RWPE1 (cell line): ENCODE measurements around the gene DAND5.
A peak's percentile ranks its signal among the peaks of the same experiment; 100 is the strongest.

Source experiments
- CTCF ChIA-PET: fragments of 350-600 bp; sonication (Branson Sonifier 250); formaldehyde crosslinking; extraction: SDS; loops from one replicate; lab custom pipeline; 2021; lab: Yijun Ruan, JAX
- POLR2A ChIA-PET: fragments of 400-600 bp; formaldehyde crosslinking; extraction: SDS; loops from one replicate; lab custom pipeline; 2020; ENCODE audit warnings: antibody characterized with exemption; ENCODE audit not compliant: low non-redundant PET; lab: Yijun Ruan, JAX
- DNase-seq: peaks from one replicate; pipeline ENCODE4 v3.0.0; 2012; ENCODE audit warnings: low spot score
- H3K27ac ChIP-seq: fragments of 450-650 bp; 2 replicates; pipeline ENCODE4 v1.5.1; 2017
- TF ChIP-seq, protein P1 (sequence below): fragments of 450-650 bp; conservative IDR thresholded peaks from 2 replicates; pipeline ENCODE4 v1.5.1; 2017; ENCODE audit warnings: low read depth, mild to moderate bottlenecking

The DAND5 gene

DNA sequence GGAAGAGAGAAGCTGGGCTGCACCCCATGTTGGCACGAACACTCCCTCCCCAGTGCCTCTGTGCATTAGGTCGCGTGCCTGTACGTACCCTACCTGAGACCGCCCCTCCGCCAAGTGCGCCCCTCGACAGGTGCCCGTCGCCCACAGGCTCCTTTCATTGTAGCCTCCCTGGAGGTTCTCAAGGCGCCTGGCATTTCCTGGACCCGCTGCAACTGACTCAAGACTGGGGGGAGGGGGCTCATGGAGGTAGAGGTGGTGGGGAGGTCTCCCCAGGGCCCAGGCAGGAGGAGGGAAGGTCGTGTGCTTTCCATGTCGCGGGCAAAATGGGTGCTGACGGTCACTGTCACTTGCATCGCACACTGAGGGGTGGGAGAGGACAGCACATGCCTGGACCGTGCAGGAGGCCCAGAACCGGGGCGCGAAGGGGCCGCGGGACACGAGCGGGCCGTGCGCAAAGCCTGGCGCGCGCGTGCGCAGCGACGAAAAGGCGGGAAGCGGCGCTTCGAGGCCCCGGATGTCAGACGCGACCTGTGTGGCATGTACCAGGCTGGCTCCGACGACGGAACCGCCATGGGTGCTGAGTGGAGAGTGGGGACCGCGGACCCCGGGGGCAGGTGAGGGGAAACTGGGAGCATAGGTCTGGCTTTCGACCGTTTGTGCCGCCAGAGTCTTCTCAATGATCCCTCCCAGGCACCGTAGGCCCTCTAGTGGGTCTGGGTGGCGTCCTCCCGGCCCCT is 42.4 kb downstream of the DAND5 start:
- POLR2A ChIA-PET: interaction anchor here (0.6 kb wide), 2 partner anchors 12 to 14 kb away, joined by 3 to 5 read pairs; no protein-coding TSS in a partner anchor
- DNase-seq: no peak
- CTCF ChIA-PET: interaction anchor here (1.7 kb wide), 1 partner anchor 10 kb away, joined by 4 read pairs; no protein-coding TSS in a partner anchor
- peak overlapping the region; percentile 98 for H3K27ac ChIP-seq
- TF ChIP-seq, protein P1, sequence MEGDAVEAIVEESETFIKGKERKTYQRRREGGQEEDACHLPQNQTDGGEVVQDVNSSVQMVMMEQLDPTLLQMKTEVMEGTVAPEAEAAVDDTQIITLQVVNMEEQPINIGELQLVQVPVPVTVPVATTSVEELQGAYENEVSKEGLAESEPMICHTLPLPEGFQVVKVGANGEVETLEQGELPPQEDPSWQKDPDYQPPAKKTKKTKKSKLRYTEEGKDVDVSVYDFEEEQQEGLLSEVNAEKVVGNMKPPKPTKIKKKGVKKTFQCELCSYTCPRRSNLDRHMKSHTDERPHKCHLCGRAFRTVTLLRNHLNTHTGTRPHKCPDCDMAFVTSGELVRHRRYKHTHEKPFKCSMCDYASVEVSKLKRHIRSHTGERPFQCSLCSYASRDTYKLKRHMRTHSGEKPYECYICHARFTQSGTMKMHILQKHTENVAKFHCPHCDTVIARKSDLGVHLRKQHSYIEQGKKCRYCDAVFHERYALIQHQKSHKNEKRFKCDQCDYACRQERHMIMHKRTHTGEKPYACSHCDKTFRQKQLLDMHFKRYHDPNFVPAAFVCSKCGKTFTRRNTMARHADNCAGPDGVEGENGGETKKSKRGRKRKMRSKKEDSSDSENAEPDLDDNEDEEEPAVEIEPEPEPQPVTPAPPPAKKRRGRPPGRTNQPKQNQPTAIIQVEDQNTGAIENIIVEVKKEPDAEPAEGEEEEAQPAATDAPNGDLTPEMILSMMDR: no peak

DNA sequence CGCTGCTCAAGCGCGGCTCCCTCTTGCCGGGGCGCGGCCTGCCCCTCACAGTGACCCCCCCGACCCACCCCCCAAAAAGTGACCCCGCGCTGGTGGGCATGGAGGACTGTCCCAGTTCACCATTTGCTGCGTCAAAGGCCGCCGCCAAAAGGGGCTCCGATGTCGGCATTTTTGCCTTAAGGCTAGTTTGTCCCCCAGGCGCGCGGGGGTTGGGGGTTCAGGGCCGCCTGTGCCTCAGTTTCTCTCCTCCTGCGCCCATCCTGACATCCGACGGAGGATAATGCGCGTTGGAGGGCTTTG is 43.0 kb downstream of the DAND5 start:
- no peak for DNase-seq
- ChIA-PET POLR2A (no interaction called here), CTCF (interaction anchor here (1.7 kb wide), 1 partner anchor 9 kb away, joined by 4 read pairs; no protein-coding TSS in a partner anchor)
- TF ChIP-seq, protein P1: no peak
- peak overlapping the region; percentile 98 for H3K27ac ChIP-seq

DNA sequence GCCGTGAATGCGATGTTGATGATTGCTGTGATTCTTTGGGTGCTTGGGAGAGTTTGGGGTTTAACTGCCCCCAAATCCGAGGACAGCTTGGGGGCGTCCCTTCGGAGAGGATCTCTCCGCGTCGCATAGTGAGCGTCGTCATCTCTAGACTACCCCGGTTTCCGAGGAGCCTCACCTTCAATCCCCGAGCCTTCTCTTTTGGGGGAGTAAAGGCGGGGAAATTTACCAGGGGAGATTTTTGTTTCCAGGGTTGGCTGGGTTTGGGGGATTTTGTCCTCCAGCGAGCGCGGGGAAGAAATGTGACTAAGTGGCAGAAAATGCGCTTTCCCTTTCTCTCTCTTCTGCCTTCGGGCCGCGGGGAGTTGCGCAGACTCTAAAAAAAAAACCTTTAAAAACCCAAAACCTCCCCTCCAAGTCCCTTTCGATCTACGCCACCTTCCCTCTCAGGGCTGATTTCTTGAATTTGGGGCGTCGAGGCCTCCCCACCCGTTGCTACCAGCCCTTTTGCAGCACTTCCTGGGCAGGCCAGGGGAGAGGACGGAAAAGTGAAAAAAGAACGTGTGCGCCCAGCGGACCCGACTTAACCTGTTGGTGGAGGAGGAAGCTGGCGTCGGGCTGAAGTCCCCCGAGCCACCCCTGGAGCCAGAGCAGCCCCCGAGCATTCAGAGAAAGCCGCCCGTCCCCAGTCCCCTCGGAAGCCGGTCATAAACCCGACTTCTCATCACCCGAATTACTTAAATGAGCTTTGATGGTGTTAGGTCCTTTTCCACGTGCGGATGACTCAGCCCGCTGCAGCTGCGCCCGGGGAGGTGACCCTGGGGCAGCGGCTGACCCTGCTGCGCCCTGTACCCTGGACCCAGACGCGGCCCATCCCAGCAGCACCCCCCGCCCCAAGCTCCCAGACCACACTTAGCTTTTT is 43.6 kb downstream of the DAND5 start:
- H3K27ac ChIP-seq: peak overlapping the region; percentile 98
- peak; percentile 79 for DNase-seq
- ChIA-PET CTCF (interaction anchor here (0.8 to 1.9 kb wide), 7 partner anchors 9 to 48 kb away, joined by 3 to 9 read pairs (median 4); no protein-coding TSS in a partner anchor), POLR2A (interaction anchor here (0.9 kb wide), 1 partner anchor 11 kb away, joined by 4 read pairs; no protein-coding TSS in a partner anchor)
- TF ChIP-seq, protein P1: no peak

DNA sequence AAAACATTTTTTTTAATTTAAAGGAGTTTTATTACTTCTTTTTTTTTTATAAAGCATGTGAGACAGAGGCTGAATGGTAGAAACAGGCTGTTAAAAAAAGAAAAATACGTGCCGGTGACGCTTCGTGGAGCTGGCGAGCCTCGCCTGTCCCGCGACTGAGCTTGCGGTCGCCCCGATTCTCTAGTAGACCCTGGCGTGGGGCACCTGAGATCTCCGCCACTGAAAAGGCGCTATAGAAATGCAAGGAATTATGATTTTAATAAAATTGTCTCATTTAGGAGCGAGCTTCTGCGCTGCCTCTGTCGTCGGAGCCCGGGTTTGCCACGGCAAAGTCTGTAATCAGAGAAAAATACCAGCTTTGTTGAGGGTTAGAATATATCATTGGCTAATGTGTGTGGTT is 44.3 kb downstream of the DAND5 start:
- ChIA-PET POLR2A (interaction anchor here (0.9 kb wide), 1 partner anchor 11 kb away, joined by 4 read pairs; no protein-coding TSS in a partner anchor), CTCF (interaction anchor here (0.8 to 1.9 kb wide), 7 partner anchors 8 to 48 kb away, joined by 3 to 9 read pairs (median 4); no protein-coding TSS in a partner anchor)
- no peak for DNase-seq
- TF ChIP-seq, protein P1: no peak
- H3K27ac ChIP-seq: peak overlapping the region; percentile 98

DNA sequence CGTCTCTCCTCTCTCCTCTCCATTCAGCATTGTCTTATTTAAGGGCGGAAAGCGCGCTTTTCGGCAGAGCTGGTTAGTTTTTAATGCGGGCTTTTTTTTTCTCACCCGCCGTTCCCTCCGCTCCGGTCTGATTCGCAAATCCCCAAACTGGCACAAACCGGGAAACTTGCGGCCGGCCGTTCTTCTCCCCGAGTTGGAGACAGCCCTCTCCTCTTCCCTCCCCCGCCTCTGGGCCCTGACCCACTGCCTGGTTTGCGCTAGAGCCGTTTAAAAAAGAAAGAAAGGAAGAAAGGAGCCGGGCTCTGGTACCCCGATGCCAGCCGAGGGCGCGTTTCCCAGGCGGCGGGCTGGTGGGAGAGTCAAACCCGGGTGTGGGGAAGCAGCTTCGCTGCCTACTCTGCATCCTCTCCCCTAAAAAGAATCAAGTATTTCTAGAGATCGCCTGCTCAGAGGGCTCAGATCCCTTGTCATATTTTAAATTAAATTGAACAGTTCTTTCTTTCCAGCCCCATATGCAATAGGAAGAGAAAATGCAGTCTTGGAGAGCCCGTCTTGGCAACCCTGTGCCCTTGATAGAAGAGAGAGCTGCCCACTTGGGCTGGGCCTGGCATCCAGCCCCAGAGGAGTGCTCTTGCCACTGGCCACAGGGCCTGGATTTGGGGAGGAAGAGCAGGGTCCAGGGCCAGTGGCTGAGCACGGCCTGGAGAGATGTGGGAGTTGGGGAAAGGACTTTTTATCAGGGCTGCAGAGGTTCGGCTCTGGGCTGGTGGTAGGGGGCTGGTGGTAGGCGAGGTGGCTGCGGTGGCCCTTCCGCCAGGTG is 44.9 kb downstream of the DAND5 start:
- CTCF ChIA-PET: interaction anchor here (1.3 to 1.9 kb wide), 3 partner anchors 20 to 49 kb away, joined by 4 to 9 read pairs (median 5); no protein-coding TSS in a partner anchor
- TF ChIP-seq, protein P1: no peak

More for the DNA sequence above, 44.9 kb downstream of the DAND5 start:
- no peak for DNase-seq
- POLR2A ChIA-PET: interaction anchor here (0.7 kb wide), 1 partner anchor 10 kb away, joined by 4 read pairs; no protein-coding TSS in a partner anchor
- peak overlapping the region; percentile 98 for H3K27ac ChIP-seq
